ENCODE measurements around the gene NXN.

Gene NXN

DNA sequence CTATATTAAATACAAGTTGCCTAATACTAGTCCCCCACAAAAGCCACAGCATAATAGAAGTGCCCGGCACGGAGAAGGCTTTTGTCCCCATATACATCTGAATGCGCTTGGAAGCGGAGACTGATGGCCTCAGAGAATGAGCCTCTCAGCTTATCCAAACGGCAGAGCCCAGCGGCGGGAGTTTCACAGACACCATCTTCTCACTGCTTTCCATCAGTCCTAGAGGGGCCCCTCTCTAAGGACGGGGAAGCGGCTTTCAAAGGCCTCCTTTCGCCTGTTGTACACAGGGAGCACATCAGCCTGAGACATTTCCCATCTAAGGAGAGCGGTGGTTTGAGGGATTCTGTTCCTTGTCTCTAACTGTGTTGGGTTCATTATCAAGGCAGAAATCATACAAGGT, 16.9 kb downstream of the NXN start:
- no peak for DNase-seq (ENCODE audit: low read depth)
- no peak overlapping the region for H3K4me3 ChIP-seq (replicated peaks; ENCODE audit: low read depth, low read length)
- TF ChIP-seq CTCF (IDR thresholded peaks at IDR 0.05; ENCODE audit: low read length, missing control alignments), result no peak

- no peak for TF ChIP-seq CTCF (IDR thresholded peaks at IDR 0.05; ENCODE audit: low read length, missing control alignments)
- no peak for DNase-seq (ENCODE audit: low read depth)
- H3K4me3 ChIP-seq (replicated peaks; ENCODE audit: low read depth, low read length), result no peak overlapping the region
Measured at GRCh38 chr17:962166-962565, 17.4 kb downstream of the NXN start.

DNA sequence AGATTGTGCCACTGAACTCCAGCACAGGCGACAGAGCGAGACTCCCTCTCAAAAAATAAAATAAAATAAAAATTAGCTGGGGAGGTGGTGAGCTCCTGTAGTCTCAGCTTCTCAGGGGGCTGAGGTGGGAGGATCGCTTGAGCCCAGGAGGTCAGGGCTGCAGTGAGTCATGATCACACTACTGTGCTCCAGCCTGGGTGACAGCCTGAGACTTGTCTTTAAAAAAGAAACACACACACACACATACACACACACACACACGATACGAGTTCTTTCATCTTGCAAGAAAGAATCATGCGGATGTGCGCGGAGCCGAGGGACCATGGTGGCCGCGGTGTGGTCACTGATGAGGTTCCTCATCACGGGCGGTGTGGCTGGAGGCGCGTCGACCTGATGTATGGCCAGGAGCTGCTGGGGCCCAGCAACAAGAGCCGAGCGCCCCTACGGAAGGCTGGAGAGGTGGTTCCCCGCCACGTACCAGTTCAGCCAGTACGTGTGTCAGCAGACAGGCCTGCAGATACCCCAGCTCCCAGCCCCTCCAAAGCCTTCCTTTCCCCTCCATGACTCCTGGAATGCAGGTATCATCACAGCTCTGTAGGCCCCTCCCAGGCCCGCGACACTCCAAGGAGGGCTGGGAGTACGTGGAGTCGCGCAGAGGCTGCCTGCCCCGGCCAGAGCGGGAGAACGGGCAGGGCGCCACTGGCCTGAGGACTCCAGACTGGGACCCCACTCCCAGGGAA, 20.7 kb downstream of the NXN start:
- H3K4me3 ChIP-seq (replicated peaks; ENCODE audit: low read depth, low read length), result no peak overlapping the region
- TF ChIP-seq CTCF (IDR thresholded peaks at IDR 0.05; ENCODE audit: low read length, missing control alignments), result no peak
- no peak for DNase-seq (ENCODE audit: low read depth)

- no peak for DNase-seq (ENCODE audit: low read depth)
- no peak for TF ChIP-seq CTCF (IDR thresholded peaks at IDR 0.05; ENCODE audit: low read length, missing control alignments)
- H3K4me3 ChIP-seq (replicated peaks; ENCODE audit: low read depth, low read length), result no peak overlapping the region
Measured at GRCh38 chr17:957856-958421, 21.6 kb downstream of the NXN start.

DNA sequence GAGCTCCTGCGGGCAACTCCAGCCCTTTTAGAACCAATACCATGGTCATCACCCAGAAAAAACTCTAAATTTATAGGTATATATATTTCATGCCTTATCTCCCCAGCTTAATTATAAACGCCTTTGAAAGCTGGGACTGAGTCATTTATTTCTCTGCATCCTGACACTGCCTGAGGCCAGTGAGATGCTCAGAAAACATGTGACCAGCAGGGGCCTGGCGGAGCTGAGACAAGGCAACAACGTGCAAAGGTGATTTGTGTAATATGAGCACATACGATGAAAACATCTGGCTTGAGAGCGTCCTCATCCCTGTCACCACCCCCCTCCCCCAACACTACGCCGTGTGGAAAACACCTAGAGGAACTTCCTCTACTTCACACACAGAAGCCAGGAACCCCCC, 22.7 kb downstream of the NXN start:
- TF ChIP-seq CTCF (IDR thresholded peaks at IDR 0.05; ENCODE audit: low read length, missing control alignments), result no peak

DNA sequence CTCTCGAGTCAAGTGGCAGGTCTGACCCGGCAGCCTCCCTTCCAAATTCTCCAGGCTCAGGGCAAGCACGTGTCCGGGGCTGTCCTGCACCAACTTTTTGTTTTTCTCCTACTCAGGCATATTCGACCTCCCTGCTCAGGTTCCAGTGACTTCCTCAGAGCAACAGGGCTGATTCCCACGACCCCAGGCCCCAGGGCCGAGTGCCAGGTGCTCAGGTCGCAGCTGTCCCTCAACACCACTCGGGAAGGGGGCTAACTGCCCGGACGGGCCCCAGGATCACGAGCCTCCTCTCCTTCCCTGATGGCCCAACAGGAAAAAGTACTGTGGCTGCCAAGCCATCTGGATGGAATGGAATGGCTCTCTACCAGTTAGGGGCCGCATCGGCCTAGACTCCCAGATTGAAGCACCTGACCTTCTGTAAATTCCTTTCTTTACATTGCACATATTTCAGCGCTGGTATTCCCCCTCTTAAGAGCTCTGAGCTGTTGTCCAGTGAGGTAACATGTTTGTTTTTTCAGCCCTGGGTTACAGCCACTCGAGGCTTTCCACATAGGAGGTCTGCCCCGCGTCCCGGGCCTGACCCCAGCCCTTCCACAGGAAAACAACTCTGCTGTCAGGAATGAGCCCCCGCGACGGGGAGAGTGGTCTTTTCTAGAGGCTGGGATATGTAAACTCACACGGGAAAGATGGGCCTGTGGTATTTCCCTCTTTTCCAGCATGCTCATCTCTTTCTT, 25.0 kb downstream of the NXN start:
- TF ChIP-seq CTCF (IDR thresholded peaks at IDR 0.05; ENCODE audit: low read length, missing control alignments), result no peak
- peak; percentile 46 for DNase-seq (ENCODE audit: low read depth)
- no peak overlapping the region for H3K4me3 ChIP-seq (replicated peaks; ENCODE audit: low read depth, low read length)

More for the DNA sequence above, 22.7 kb downstream of the NXN start:
- H3K4me3 ChIP-seq (replicated peaks; ENCODE audit: low read depth, low read length), result no peak overlapping the region
- DNase-seq (ENCODE audit: low read depth), result no peak
